ENCODE measurements around the gene EIF4G3.

The EIF4G3 gene

GRCh38 chr1:20893931-20894330, 282.8 kb downstream of the EIF4G3 start:
- H4K20me1 ChIP-seq (ENCODE audit: insufficient read depth, low read length): no peaks in the 10 kb centered on the region
- no peak for DNase-seq
- no peaks in the 10 kb centered on the region for H3F3A ChIP-seq (ENCODE audit: insufficient read depth, low read length)
- H3K27ac ChIP-seq (ENCODE audit: low read length): no peak overlapping the region
- H3K4me2 ChIP-seq (ENCODE audit: low read depth, low read length): no peak overlapping the region
- no peaks in the 10 kb centered on the region for H3K36me3 ChIP-seq (replicated peaks; ENCODE audit: insufficient read depth, low read length)
- no peak overlapping the region for H3K4me3 ChIP-seq (ENCODE audit: low read length)
- H3K79me2 ChIP-seq (ENCODE audit: low read length): no peaks in the 10 kb centered on the region
- TF ChIP-seq EZH2phosphoT487 (IDR thresholded peaks at IDR 0.05; ENCODE audit: low read length): no peak
- no peak for TF ChIP-seq EZH2 (optimal IDR thresholded peaks at IDR 0.05; ENCODE audit: low read depth, low read length)
- TF ChIP-seq, protein P1, sequence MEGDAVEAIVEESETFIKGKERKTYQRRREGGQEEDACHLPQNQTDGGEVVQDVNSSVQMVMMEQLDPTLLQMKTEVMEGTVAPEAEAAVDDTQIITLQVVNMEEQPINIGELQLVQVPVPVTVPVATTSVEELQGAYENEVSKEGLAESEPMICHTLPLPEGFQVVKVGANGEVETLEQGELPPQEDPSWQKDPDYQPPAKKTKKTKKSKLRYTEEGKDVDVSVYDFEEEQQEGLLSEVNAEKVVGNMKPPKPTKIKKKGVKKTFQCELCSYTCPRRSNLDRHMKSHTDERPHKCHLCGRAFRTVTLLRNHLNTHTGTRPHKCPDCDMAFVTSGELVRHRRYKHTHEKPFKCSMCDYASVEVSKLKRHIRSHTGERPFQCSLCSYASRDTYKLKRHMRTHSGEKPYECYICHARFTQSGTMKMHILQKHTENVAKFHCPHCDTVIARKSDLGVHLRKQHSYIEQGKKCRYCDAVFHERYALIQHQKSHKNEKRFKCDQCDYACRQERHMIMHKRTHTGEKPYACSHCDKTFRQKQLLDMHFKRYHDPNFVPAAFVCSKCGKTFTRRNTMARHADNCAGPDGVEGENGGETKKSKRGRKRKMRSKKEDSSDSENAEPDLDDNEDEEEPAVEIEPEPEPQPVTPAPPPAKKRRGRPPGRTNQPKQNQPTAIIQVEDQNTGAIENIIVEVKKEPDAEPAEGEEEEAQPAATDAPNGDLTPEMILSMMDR (IDR thresholded peaks at IDR 0.05; ENCODE audit: low read length): no peak
- no peaks in the 10 kb centered on the region for H3K9me2 ChIP-seq (replicated peaks; ENCODE audit: insufficient read depth, low read length)
- H2AFZ ChIP-seq (ENCODE audit: low read length): no peak overlapping the region
- no peaks in the 10 kb centered on the region for H3K27me3 ChIP-seq (replicated peaks; ENCODE audit: insufficient read depth, low read length)
- no peak overlapping the region for H3K9ac ChIP-seq (ENCODE audit: low read length)
- no peaks in the 10 kb centered on the region for H3K4me1 ChIP-seq (ENCODE audit: low read length)
- no peaks in the 10 kb centered on the region for H3K9me3 ChIP-seq (replicated peaks; ENCODE audit: insufficient read depth, low read length)

DNA sequence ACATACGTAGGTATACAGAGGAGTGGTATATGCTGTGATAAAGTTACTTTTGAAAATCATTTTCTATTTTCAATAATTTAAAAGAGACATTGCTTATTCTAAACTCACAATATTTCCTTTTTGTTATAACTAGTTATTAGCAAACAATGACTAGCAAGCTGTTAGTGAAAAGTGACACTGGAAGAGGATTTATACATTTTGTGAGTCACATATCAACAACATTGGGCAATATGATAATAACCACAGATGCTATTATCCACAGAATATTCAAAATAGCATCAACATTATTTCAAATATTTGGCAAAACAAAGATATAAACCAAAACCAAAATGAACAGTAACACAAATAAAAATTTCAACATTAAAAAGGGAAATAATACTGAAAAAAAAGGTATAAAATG, 285.6 kb downstream of the EIF4G3 start:
- H3K36me3 ChIP-seq (replicated peaks; ENCODE audit: insufficient read depth, low read length): no peaks in the 10 kb centered on the region
- no peak for DNase-seq
- no peak overlapping the region for H3K4me2 ChIP-seq (ENCODE audit: low read depth, low read length)
- no peaks in the 10 kb centered on the region for H3K79me2 ChIP-seq (ENCODE audit: low read length)
- TF ChIP-seq EZH2phosphoT487 (IDR thresholded peaks at IDR 0.05; ENCODE audit: low read length) (no peak), EZH2 (optimal IDR thresholded peaks at IDR 0.05; ENCODE audit: low read depth, low read length) (no peak)
- TF ChIP-seq, protein P1 (IDR thresholded peaks at IDR 0.05; ENCODE audit: low read length): no peak
- H3K27me3 ChIP-seq (replicated peaks; ENCODE audit: insufficient read depth, low read length): no peaks in the 10 kb centered on the region
- H3K4me3 ChIP-seq (ENCODE audit: low read length): no peak overlapping the region
- no peaks in the 10 kb centered on the region for H3K4me1 ChIP-seq (ENCODE audit: low read length)
- H3F3A ChIP-seq (ENCODE audit: insufficient read depth, low read length): no peaks in the 10 kb centered on the region
- no peaks in the 10 kb centered on the region for H4K20me1 ChIP-seq (ENCODE audit: insufficient read depth, low read length)
- H3K9me3 ChIP-seq (replicated peaks; ENCODE audit: insufficient read depth, low read length): no peaks in the 10 kb centered on the region
- H3K9ac ChIP-seq (ENCODE audit: low read length): no peak overlapping the region
- no peak overlapping the region for H3K27ac ChIP-seq (ENCODE audit: low read length)
- H3K9me2 ChIP-seq (replicated peaks; ENCODE audit: insufficient read depth, low read length): no peaks in the 10 kb centered on the region
- H2AFZ ChIP-seq (ENCODE audit: low read length): no peak overlapping the region

- H3K27me3 ChIP-seq (replicated peaks; ENCODE audit: insufficient read depth, low read length): no peaks in the 10 kb centered on the region
- no peaks in the 10 kb centered on the region for H3K4me1 ChIP-seq (ENCODE audit: low read length)
- TF ChIP-seq, protein P1 (IDR thresholded peaks at IDR 0.05; ENCODE audit: low read length): no peak
- TF ChIP-seq EZH2 (optimal IDR thresholded peaks at IDR 0.05; ENCODE audit: low read depth, low read length): no peak
- TF ChIP-seq EZH2phosphoT487 (IDR thresholded peaks at IDR 0.05; ENCODE audit: low read length): no peak
These were observed 289.5 kb downstream of the EIF4G3 start for GRCh38 chr1:20887246-20887645.

More at GRCh38 chr1:20887246-20887645, 289.5 kb downstream of the EIF4G3 start:
- Histone ChIP-seq H3K9me3 (replicated peaks; ENCODE audit: insufficient read depth, low read length) (no peaks in the 10 kb centered on the region), H2AFZ (ENCODE audit: low read length) (no peak overlapping the region), H3K36me3 (replicated peaks; ENCODE audit: insufficient read depth, low read length) (no peaks in the 10 kb centered on the region), H3K4me3 (ENCODE audit: low read length) (no peak overlapping the region), H3K9ac (ENCODE audit: low read length) (no peak overlapping the region), H3K4me2 (ENCODE audit: low read depth, low read length) (no peak overlapping the region), H3K9me2 (replicated peaks; ENCODE audit: insufficient read depth, low read length) (no peaks in the 10 kb centered on the region), H4K20me1 (ENCODE audit: insufficient read depth, low read length) (no peaks in the 10 kb centered on the region), H3K27ac (ENCODE audit: low read length) (no peak overlapping the region), H3F3A (ENCODE audit: insufficient read depth, low read length) (no peaks in the 10 kb centered on the region), H3K79me2 (ENCODE audit: low read length) (no peaks in the 10 kb centered on the region)
- no peak for DNase-seq
